Left lobe of liver (tissue), 2 donors: ENCODE data around the gene PMPCB. TPM values are rescaled to one million over a fixed set of nuclear protein-coding genes. Genes with fewer than 3 reads are reported as not detected.

Experiments used
- ATAC-seq: fragments of 200-7000 bp; cut with Tn5 transposase; one replicate; pipeline ENCODE4 v1.9.1; 2020; ENCODE audit warnings: mild to moderate bottlenecking, moderate library complexity
- DNase-seq: peaks from one replicate; pipeline ENCODE4 v3.0.0-alpha.2; 2020; ENCODE audit warnings: low spot score
- total RNA-seq: library from RNA; stranded (reverse); gene quantifications from one replicate; pipeline ENCODE4 v1.2.1, GENCODE V29; 2021
- donor health status: DM: no; HTN: no; CAD: no; lungs with moderate emphysema.
- donor health status: DM: no; HTN: yes; CAD: no.

The PMPCB gene
- total RNA-seq, 1 donor from 2014 or later: 41.8 TPM

DNA sequence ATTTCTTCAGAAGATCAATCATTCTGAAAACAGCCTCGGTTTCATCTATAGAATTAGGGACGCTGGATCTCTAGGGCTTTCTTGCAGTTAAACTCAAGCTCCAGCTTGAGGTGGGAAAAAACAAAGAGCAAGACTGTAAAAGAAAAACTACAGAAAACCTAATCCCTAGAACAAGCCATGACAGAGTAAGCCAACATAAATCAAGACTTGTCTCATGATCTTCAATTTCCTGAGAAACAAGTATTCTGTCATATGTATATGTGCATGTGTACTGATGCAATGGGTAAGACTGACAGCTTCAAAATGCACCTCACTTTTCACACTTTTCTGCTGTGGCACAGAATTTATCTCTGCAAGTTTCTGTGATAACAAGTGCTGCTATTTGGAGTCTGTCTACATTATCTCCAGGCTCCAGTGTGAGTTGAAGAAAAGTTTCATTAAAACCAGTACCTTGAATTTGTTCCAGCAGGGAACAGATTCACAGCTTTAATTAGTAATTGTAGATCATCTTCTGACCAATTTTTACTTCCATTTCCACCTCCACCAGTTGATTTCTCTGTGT lies 19.2 kb downstream of the PMPCB start:
- no peak for DNase-seq
- ATAC-seq: no peak

DNA sequence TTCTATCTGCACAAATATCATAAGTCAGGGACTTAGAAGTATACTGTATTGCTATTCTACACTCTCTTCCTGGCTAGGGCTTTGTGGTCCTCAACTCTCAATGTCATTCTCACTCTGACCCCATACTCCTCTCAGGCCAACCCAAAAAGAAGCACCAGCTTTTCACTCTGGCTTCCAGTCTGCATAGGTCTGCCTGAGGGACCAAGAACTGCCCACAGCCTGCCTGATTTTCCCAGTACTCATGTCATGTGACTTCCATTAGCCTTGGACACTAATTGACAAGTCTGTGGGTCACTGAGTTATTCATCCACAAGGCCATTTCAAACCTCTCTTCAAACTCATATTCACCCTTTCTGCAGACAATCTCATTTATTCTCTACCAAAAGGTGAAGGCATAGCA lies 19.8 kb downstream of the PMPCB start:
- DNase-seq (no peak), ATAC-seq (no peak)

DNA sequence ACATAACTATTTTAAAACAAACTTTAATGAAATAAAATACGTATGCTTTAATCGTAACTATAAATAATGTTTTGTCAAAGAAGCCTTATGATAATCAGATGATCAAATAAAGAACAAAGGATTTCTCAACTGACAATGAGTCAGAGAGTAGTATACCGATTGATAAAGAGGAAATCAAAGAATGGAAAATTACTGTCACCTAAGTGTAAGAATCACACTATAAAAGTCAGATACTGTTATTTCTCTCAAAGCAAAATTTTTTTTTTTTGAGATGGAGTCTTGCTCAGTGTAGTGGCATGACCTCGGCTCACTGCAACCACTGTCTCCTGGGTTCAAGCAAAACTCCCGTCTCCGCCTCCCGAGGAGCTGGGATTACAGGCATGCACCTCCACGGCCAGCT lies 28.5 kb downstream of the PMPCB start:
- ATAC-seq: no peak

DNA sequence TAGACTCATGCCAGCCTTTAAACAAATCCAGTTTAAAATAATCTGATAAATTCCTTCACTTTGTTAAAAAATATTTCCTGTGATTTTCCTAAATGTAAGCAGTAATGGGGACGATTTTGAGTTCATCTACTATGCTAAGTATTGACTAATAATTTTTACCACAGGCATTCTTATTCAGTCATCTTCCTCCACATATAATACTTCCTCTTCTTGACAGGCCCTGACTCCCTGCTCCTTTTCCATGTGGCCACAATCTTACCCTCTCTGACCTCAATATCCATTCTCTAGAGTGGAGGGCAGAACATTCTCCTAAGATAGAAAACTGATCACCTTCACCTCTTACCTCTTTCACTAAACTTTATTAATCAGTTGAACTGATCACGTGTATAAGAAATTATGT lies 39.5 kb downstream of the PMPCB start:
- DNase-seq: no peak
- no peak for ATAC-seq

More for the DNA sequence above, 28.5 kb downstream of the PMPCB start:
- no peak for DNase-seq

DNA sequence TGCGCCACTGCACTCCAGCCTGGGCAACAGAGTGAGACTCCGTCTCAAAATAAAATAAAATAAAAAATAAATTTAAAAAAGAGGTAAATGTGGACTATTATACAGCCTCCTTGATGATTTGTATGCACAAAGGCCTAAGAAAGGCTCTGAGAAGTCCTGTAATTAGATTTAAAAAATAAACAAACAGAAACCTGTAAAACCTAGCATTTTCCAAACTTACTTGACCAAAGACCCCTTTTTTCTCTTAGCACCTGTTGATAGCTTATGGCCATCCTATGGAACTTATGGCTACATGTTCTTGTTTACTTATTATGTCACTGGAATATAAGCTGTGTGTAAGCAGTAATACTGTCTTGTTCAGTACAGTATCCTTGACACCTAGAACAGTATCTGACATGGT lies 41.6 kb downstream of the PMPCB start:
- DNase-seq (no peak), ATAC-seq (no peak)

DNA sequence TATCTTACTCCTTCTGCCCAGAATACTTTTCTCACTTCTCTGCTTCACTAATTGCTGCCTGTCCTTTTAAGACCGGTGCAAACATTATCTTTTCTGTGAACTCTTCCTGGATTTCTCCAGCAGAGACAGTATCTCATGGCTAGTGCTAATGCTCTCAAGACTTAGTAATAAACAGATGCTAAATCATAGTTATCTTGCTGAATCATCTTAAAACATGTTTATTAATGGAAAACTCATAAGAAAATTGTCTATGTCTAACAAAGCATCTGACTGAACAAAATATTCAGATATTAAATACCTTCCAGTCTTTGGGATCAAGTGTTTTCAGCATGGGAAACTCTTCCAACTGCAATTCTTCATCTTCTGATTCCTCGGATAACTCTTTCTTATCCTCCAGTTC lies 44.2 kb downstream of the PMPCB start:
- no peak for DNase-seq
- ATAC-seq: no peak

DNA sequence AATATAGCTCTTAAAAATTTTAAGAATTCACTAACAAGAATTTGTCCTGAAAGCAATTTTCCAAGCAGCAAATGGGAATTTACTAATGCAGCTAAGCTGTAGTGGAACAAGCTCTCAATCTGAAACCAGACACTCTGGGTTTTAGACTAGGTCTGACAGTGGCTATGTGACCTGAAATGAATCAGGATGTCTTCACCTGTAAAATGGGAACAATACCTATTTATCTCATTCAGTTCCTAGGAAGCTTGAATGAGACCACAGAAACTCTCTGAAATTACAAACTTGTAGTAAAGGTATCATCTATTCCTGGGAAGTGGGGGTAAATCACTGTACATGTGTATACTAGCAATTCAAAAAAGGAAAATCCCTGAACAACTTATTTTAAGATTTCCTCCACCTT lies 46.1 kb downstream of the PMPCB start:
- DNase-seq: no peak
- no peak for ATAC-seq

DNA sequence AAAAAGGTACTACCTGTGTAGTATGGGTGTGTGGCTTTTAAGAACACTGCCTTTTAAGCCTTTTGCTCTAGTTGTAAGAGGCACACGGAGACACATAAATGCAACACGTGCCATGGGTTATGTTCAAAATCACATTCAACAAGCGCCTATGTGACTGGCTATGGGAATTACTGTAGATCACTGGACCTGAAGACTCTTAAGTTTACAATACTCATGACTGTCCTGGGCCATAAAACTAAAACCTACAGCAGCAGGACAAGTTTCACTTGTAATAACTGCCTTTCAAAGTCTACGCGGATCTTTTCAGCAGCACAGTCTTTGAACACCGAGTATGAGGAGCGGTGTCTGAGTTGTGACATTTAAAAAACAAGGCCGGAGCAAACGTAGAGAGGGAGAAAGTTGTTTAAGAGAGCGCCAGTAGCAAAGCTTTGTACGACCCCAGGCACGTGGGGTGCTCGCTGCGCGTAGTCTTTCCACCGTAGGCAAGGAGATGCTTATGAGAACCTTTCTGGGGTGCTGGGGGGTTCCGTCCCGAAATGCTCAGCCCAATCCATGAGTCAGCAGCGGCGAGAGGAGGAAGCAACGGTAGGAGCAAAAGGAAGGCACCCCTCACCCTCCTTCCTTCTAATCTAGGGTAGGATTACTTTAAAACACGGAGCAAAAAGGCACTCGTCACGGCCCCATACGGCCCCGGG lies 46.7 kb downstream of the PMPCB start:
- DNase-seq (peak; percentile 47), ATAC-seq (peak; percentile 6)

DNA sequence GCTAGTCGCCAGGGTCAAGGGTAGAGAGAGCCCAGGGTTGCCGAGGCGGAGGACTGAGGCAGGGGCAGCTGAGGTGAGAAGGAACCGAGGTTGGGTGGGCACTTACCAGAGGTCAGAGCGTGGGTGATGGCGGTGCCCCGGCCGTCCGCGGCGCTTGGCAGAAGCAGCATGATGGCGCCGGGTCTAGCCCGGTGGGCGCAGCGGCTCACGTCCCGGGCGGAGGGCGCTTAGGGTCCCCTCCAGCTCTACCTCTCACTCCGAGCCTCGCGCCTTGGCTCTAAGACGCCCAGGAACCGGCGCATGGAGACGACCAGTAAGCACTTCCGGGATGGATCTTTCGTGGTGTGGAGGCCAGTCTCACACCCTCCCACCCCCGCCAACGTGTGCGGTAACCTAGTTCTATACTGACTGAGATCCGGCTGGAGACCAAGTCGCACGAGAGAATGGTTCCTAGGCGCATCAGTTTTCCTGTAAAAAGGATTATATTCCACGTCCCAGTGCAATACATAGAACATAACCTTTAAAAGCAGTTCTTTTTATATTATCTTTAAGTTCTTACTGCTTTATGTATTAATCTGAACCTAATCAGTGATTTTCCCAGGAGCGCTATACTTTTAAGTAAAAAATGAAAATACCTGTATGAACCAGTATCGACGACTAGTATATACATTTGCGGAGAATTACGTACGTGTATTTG lies 47.4 kb downstream of the PMPCB start, which contains the start of gene DNAJC2:
Gene DNAJC2 (minus strand): TSS at position 315 of the 697 bp plus-strand sequence. CDS start 145 bp downstream, at position 170.
- peak; percentile 92 for ATAC-seq

DNA sequence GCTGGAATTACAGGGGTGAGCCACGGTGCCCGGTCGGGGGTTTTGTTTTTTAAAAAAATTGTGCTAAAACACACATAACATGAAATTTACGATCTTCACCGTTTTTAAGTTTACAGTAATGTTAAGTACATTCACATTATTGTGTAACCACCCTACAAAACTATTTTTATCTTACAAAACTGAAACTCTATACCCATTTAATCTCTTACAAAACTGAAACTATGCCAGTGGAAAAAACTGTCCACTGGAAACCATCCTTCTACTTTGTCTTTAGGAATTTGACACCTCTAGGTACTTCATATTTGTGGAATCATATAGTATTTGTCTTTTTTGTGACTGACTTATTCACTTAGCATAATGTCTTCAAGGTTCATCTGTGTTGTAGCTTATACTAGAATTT lies 49.2 kb downstream of the PMPCB start:
- ATAC-seq (no peak), DNase-seq (no peak)

More for the DNA sequence above, 47.4 kb downstream of the PMPCB start, which contains the start of gene DNAJC2:
- peak; percentile 87 for DNase-seq

DNA sequence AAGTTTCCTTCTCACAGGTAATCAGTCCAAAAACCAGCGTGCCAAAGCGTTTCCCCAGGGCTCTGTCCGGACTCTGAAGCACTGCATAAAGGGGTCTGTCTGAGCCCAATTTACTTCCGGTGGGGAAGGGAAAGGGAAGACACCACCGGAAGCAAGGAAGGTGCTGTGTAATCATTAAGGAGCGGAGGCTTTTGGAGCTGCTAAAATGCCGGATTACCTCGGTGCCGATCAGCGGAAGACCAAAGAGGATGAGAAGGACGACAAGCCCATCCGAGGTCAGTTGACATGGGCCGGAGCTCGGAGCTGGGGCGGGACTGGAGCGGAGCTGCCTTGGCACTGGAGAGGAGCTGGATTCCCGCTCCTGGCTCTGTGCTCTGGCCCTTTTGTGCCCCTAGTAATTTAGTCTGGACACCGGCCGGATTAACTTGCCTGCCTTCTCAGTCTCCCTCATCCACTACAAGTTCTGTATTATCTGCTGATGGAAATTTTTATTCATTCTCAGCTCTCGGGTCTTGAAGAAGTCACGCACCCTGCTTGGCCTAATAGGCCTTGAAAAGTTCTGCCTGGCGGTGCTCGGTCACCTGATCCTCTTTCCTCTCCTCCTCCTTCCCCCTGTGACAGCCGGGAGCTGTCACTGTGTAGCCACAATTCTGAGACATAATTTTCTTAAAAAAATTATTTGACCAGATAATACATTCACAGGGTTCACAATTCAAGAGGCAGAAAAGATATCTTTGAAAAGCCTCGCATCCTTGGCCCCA lies 50.5 kb downstream of the PMPCB start, which contains the start of gene PSMC2:
Gene PSMC2 (plus strand): TSS at position 137 of the 761 bp plus-strand sequence. CDS start 69 bp downstream, at position 206.
- peak; percentile 82 for DNase-seq
- peak; percentile 79 for ATAC-seq

DNA sequence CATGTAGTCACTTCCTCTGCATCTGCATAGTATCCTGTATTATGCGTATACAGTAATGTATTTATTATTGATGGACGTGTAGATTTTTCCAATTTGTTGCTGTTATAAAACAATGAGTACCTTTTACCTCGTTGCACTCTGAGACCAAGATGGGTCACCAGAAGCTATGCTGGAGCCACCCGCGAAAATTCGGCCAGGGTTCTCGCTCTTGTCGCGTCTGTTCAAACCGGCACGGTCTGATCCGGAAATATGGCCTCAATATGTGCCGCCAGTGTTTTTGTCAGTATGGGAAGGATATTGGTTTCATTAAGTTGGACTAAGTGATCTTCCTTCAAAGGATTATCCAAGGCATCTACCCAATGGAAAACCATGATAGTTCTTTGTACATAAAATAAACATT lies 51.2 kb downstream of the PMPCB start:
- DNase-seq (no peak), ATAC-seq (no peak)

DNA sequence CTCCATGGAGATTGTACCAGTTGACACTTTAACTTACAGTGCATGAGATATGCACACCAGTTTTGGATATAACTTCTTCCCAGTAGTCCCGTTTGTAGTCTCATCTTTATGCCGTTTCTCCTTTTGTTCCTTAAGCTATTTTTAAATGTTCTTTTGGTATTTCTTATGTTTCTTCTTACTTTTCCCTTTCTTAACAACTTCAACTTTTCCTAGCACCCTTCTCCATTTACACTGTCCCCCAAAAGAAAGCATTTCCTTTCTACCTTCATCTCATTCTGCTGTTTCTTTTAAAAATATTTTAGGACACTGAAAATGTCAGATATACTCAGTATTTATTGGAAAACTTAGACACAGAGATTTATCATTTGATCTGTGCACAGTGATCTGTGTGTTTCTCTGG lies 51.7 kb downstream of the PMPCB start:
- DNase-seq (no peak), ATAC-seq (no peak)

DNA sequence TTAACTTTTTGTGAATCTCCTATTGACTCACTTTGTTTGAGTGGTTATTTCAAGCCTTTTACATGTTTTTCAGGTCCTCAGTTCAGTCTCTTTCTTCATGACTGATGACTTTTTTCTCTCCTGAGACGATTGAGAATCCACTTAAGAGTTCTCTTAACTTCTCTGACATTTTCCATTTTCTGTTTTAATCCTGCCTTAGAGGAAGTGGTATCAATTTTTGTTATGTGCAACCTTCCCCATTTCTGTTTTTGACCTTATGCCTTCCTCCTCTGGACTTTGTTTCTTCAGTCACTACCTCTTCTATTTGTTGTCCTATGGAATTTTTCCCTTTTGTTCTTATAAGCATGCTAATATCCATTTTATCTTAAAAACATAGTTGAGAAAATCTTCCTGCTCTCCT lies 52.6 kb downstream of the PMPCB start:
- no peak for DNase-seq
- ATAC-seq: no peak

Other genes starting within 250 kb of the PMPCB start
- 0.18 TPM for gene FBXL13, start 222.6 kb upstream of the PMPCB start, total RNA-seq
- gene ARMC10, start 222.3 kb upstream of the PMPCB start, total RNA-seq: 15.8 TPM
- 17.2 TPM for gene NAPEPLD, start 148.3 kb upstream of the PMPCB start, total RNA-seq
- gene DNAJC2, start 47.3 kb downstream of the PMPCB start, total RNA-seq: 8.5 TPM
- gene PSMC2, start 50.2 kb downstream of the PMPCB start, total RNA-seq: 72.0 TPM
- 0.33 TPM for gene SLC26A5, start 148.8 kb downstream of the PMPCB start, total RNA-seq